Mucosa of stomach (tissue), 1 donor: ENCODE data around the gene PFN3.

Source experiments
- H3K27me3 ChIP-seq: one replicate; pipeline ENCODE4 v1.7.0; 2013; ENCODE audit warnings: mild to moderate bottlenecking, low read length; ENCODE audit not compliant: control insufficient read depth, insufficient read depth
- H3K36me3 ChIP-seq: one replicate; pipeline ENCODE4 v1.7.0; 2013; ENCODE audit warnings: low read length; ENCODE audit not compliant: control insufficient read depth, insufficient read depth
- H3K4me1 ChIP-seq: one replicate; pipeline ENCODE4 v1.7.0; 2013; ENCODE audit warnings: mild to moderate bottlenecking, low read length; ENCODE audit not compliant: control insufficient read depth, insufficient read depth
- H3K4me3 ChIP-seq: one replicate; pipeline ENCODE4 v1.7.0; 2013; ENCODE audit warnings: low read length
- H3K9ac ChIP-seq: one replicate; pipeline ENCODE4 v1.7.0; 2013; ENCODE audit warnings: mild to moderate bottlenecking, low read length, moderate library complexity
- H3K9me3 ChIP-seq: one replicate; pipeline ENCODE4 v1.7.0; 2013; ENCODE audit warnings: mild to moderate bottlenecking, low read length, moderate library complexity; ENCODE audit not compliant: control insufficient read depth
- donor health status: Pancreatic carcinoma.

Gene PFN3

GRCh38 chr5:177355162-177355867, 45.1 kb downstream of the PFN3 start:
- no peak overlapping the region for H3K4me3 ChIP-seq
- peaks cover 39% of the 10 kb centered on the region for H3K4me1 ChIP-seq
- H3K9ac ChIP-seq = no peak overlapping the region

GRCh38 chr5:177354711-177355110, 45.8 kb downstream of the PFN3 start:
- Histone ChIP-seq H3K4me3 (no peak overlapping the region), H3K9ac (no peak overlapping the region), H3K36me3 (no peaks in the 10 kb centered on the region), H3K9me3 (no peaks in the 10 kb centered on the region), H3K4me1 (peaks cover 45% of the 10 kb centered on the region), H3K27me3 (no peaks in the 10 kb centered on the region)

More at GRCh38 chr5:177355162-177355867, 45.1 kb downstream of the PFN3 start:
- H3K36me3 ChIP-seq = no peaks in the 10 kb centered on the region
- no peaks in the 10 kb centered on the region for H3K27me3 ChIP-seq
- no peaks in the 10 kb centered on the region for H3K9me3 ChIP-seq

GRCh38 chr5:177354256-177354655, 46.2 kb downstream of the PFN3 start:
- Histone ChIP-seq H3K27me3 (no peaks in the 10 kb centered on the region), H3K4me1 (peaks cover 44% of the 10 kb centered on the region), H3K4me3 (no peak overlapping the region), H3K9me3 (no peaks in the 10 kb centered on the region), H3K36me3 (no peaks in the 10 kb centered on the region), H3K9ac (no peak overlapping the region)

GRCh38 chr5:177353093-177353492, 47.4 kb downstream of the PFN3 start:
- Histone ChIP-seq H3K9me3 (no peaks in the 10 kb centered on the region), H3K4me1 (peaks cover 32% of the 10 kb centered on the region), H3K36me3 (no peaks in the 10 kb centered on the region), H3K4me3 (no peak overlapping the region), H3K27me3 (no peaks in the 10 kb centered on the region), H3K9ac (no peak overlapping the region)

- peak within 1 kb of the TSS; percentile 86 for H3K4me3 ChIP-seq
- H3K27me3 ChIP-seq = no peaks in the 10 kb centered on the region
- H3K9me3 ChIP-seq = no peaks in the 10 kb centered on the region
- H3K9ac ChIP-seq = peak within 1 kb of the TSS; percentile 98
- H3K4me1 ChIP-seq = peaks cover 25% of the 10 kb centered on the region
- no peaks in the 10 kb centered on the region for H3K36me3 ChIP-seq
Measured at GRCh38 chr5:177351392-177352329, 48.8 kb downstream of the PFN3 start, which contains the start of gene LMAN2. Gene LMAN2, minus strand, starts transcription at chr5:177351668. Its CDS starts 21 bp downstream, at chr5:177351647.

GRCh38 chr5:177350776-177351391, 49.6 kb downstream of the PFN3 start:
- peak overlapping the region; percentile 98 for H3K9ac ChIP-seq
- no peaks in the 10 kb centered on the region for H3K27me3 ChIP-seq
- H3K9me3 ChIP-seq = no peaks in the 10 kb centered on the region
- peaks cover 25% of the 10 kb centered on the region for H3K4me1 ChIP-seq
- peak overlapping the region; percentile 86 for H3K4me3 ChIP-seq
- no peaks in the 10 kb centered on the region for H3K36me3 ChIP-seq
